SK-N-SH (cell line): ENCODE measurements around the gene TCHHL1. TPM values are rescaled to one million over a fixed set of nuclear protein-coding genes. Genes with fewer than 3 reads are reported as not detected.
A peak's percentile ranks its signal among the peaks of the same experiment; 100 is the strongest.

ENCODE experiments used
- CTCF ChIA-PET: fragments of 300-600, 350-600 bp; formaldehyde crosslinking; extraction: SDS; loops from one replicate; lab custom pipeline; 2021; lab: Yijun Ruan, JAX
- POLR2A ChIA-PET: fragments of 350-600 bp; sonication (Branson Sonifier 250); formaldehyde crosslinking; extraction: SDS; loops from one replicate; lab custom pipeline; 2020; ENCODE audit warnings: antibody characterized with exemption, inconsistent platforms; lab: Yijun Ruan, JAX
- DNase-seq: peaks from one replicate; pipeline ENCODE4 v3.0.0; 2012
- H2AFZ ChIP-seq: fragments of 200-600 bp; sonication (generic); 2 replicates; pipeline ENCODE4 v1.8.1; 2016; ENCODE audit warnings: antibody characterized with exemption, mild to moderate bottlenecking, low read depth
- H3F3A ChIP-seq: fragments of 200-600 bp; sonication (generic); replicated peaks from 2 replicates; pipeline ENCODE3; 2016; ENCODE audit warnings: antibody characterized with exemption, mild to moderate bottlenecking; ENCODE audit not compliant: insufficient read depth
- H3K27ac ChIP-seq, 2 experiments: fragments of 200-500 bp in 1 of 2; fragments of 200-600 bp in 1 of 2; sonication (Bioruptor generic) in 1 of 2; sonication (generic), shearing (Covaris generic) in 1 of 2; 2 replicates each; pipeline versions ENCODE4 v1.5.1 to v1.6.1; 2014 to 2016; ENCODE audit warnings: low read depth in 2 of 2, inconsistent platforms in 1 of 2, low read length in 1 of 2, mild to moderate bottlenecking in 1 of 2, mixed read lengths in 1 of 2
- H3K27me3 ChIP-seq: fragments of 200-600 bp; sonication (generic), shearing (Covaris generic); 2 replicates; pipeline ENCODE4 v1.6.1; 2016; ENCODE audit warnings: mixed run types; ENCODE audit not compliant: insufficient read depth
- H3K36me3 ChIP-seq, 2 experiments: fragments of 200-500 bp in 1 of 2; fragments of 200-600 bp in 1 of 2; sonication (Bioruptor generic) in 1 of 2; sonication (generic) in 1 of 2; replicated peaks in 1 of 2; 2 replicates each; pipeline versions ENCODE3 to v1.5.1; 2014 to 2016; ENCODE audit warnings: low read length in 1 of 2, mild to moderate bottlenecking in 1 of 2; ENCODE audit not compliant: insufficient read depth in 2 of 2, control insufficient read depth in 1 of 2
- H3K4me1 ChIP-seq, 2 experiments: fragments of 200-500 bp in 1 of 2; fragments of 200-600 bp in 1 of 2; sonication (Bioruptor generic) in 1 of 2; sonication (generic), shearing (Covaris generic) in 1 of 2; 2 replicates each; pipeline versions ENCODE4 v1.5.1 to v1.6.1; 2014 to 2016; ENCODE audit warnings: low read depth in 1 of 2, low read length in 1 of 2, mixed run types in 1 of 2; ENCODE audit not compliant: insufficient read depth in 2 of 2, control insufficient read depth in 1 of 2
- H3K4me2 ChIP-seq: fragments of 200-600 bp; sonication (generic), shearing (Covaris generic); 2 replicates; pipeline ENCODE4 v1.6.1; 2017; ENCODE audit warnings: mixed run types
- H3K4me3 ChIP-seq, 2 experiments: fragments of 200-500 bp in 1 of 2; fragments of 200-600 bp in 1 of 2; sonication (Bioruptor generic) in 1 of 2; sonication (generic), shearing (Covaris generic) in 1 of 2; 2 replicates each; pipeline versions ENCODE4 v1.5.1 to v1.8.1; 2014 to 2016; ENCODE audit warnings: low read depth in 2 of 2, inconsistent platforms in 1 of 2, low read length in 1 of 2, mild to moderate bottlenecking in 1 of 2, mixed read lengths in 1 of 2, moderate library complexity in 1 of 2
- H3K79me2 ChIP-seq: fragments of 200-600 bp; sonication (generic); 2 replicates; pipeline ENCODE4 v1.8.1; 2017; ENCODE audit warnings: mild to moderate bottlenecking; ENCODE audit not compliant: insufficient read depth
- H3K9ac ChIP-seq: fragments of 200-600 bp; sonication (generic); 2 replicates; pipeline ENCODE4 v1.6.1; 2017; ENCODE audit warnings: mixed run types
- H3K9me2 ChIP-seq: fragments of 200-600 bp; sonication (generic); 2 replicates; pipeline ENCODE4 v1.6.1; 2017; ENCODE audit warnings: mixed run types
- H3K9me3 ChIP-seq: fragments of 200-600 bp; sonication (generic); 2 replicates; pipeline ENCODE4 v1.6.1; 2017; ENCODE audit warnings: mixed run types, mild to moderate bottlenecking, moderate library complexity
- H4K20me1 ChIP-seq: fragments of 200-600 bp; sonication (generic); 2 replicates; pipeline ENCODE4 v1.6.1; 2017; ENCODE audit warnings: mild to moderate bottlenecking, mixed run types; ENCODE audit not compliant: insufficient read depth
- EZH2phosphoT487 ChIP-seq: fragments of 200-600 bp; sonication (generic); IDR thresholded peaks from 2 replicates; pipeline ENCODE4 v1.6.1; 2017; ENCODE audit warnings: low read depth, mixed run types, mild to moderate bottlenecking, antibody characterized with exemption, moderate library complexity, borderline replicate concordance
- FOXM1 ChIP-seq: IDR thresholded peaks from 2 replicates; pipeline ENCODE4 v1.4.0; 2012; ENCODE audit warnings: low read depth, mild to moderate bottlenecking
- RCOR1 ChIP-seq: fragments of 150-350 bp; IDR thresholded peaks from 2 replicates; pipeline ENCODE4 v1.6.1; 2017; ENCODE audit warnings: antibody characterized with exemption, low read length
- WGBS: methylation state at CpG from one replicate; pipeline ENCODE4 v1.1.6; 2017; ENCODE audit warnings: low lambda C conversion rate; 5-methylcytosine and 5-hydroxymethylcytosine counted together
- polyA plus RNA-seq, 3 experiments: library from polyadenylated mRNA; depleted of rRNA; stranded (reverse); fragments of >200 nt; gene quantifications; 2 replicates each; pipeline ENCODE4 v1.2.3, GENCODE V29; 2012
- TF ChIP-seq, protein P1 (sequence below): IDR thresholded peaks from 2 replicates; pipeline ENCODE4 v1.4.0; 2012; ENCODE audit warnings: low read depth
- TF ChIP-seq, protein P2 (sequence below): fragments of 150-350 bp; IDR thresholded peaks from 2 replicates; pipeline ENCODE4 v1.6.1; 2017; ENCODE audit warnings: antibody characterized with exemption, low read length, low read depth, borderline replicate concordance
- TF ChIP-seq, protein P3 (sequence below): IDR thresholded peaks from 2 replicates; pipeline ENCODE4 v1.4.0; 2012; ENCODE audit warnings: low read depth, borderline replicate concordance

The TCHHL1 gene
- polyA plus RNA-seq, 1 of the 3 experiments (the other 2 are of a cell fraction) = not detected

DNA sequence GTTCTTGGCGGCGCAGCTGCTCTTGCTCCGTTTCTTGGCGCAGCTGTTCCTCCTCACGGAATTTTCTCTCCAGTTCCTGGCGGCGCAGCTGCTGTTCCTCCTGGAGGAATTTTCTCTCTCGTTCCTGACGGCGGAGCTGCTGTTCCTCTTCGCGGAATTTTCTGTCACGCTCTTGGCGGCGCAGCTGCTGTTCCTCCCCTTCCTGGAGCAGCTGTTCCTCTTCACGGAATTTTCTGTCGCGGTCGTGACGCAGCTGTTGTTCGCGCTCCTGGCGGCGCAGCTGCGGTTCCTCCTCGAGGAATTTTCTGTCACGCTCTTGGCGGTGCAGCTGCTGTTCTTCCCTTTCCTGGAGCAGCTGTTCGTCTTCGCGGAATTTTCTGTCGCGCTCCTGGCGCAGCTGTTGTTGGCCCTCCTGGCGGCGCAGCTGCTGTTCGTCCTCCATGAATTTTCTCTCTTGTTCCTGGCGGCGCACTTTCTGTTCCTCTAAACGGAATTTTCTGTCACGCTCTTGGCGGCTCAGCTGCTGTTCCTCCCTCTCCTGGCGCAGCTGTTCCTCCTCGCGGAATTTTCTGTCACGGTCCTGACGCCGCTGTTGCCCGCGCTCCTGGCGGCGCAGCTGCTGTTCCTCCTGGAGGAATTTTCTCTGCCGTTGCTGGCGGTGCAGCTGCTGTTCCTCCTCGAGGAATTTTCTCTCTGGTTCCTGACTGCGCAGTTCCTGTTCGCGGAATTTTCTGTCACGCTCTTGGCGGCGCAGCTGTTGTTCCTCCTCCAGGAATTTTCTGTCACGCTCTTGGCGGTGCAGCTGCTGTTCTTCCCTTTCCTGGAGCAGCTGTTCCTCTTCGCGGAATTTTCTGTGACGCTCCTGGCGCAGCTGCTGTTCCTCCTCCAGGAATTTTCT, 19.4 kb upstream of the TCHHL1 start:
- WGBS = 7% methylated on average over 66 of the region's 67 CpGs
- no peaks in the 10 kb centered on the region for H3K9me2 ChIP-seq
- H4K20me1 ChIP-seq = no peaks in the 10 kb centered on the region
- CTCF ChIA-PET = interaction anchor here (1.1 kb wide), 1 partner anchor 55 kb away, joined by 3 read pairs; no protein-coding TSS in a partner anchor
- no peaks in the 10 kb centered on the region for H3K36me3 ChIP-seq
- H2AFZ ChIP-seq = peak overlapping the region; percentile 59; the same call in 1 of the 2 replicates
- peaks cover 82% of the 10 kb centered on the region for H3K27me3 ChIP-seq
- peak overlapping the region; percentile 95 for H3K4me2 ChIP-seq
- peaks cover 0 to 12% of the 10 kb centered on the region in 2 experiments; a peak in 1 of 4 replicates for H3K4me1 ChIP-seq
- H3K9ac ChIP-seq = no peak overlapping the region
- no peak overlapping the region for H3K27ac ChIP-seq
- H3F3A ChIP-seq = peaks cover 3% of the 10 kb centered on the region
- no peaks in the 10 kb centered on the region for H3K79me2 ChIP-seq
- no peak for DNase-seq
- peak overlapping the region; percentile 14 to 39; a peak in 2 of 4 replicates for H3K4me3 ChIP-seq
- TF ChIP-seq, protein P1, sequence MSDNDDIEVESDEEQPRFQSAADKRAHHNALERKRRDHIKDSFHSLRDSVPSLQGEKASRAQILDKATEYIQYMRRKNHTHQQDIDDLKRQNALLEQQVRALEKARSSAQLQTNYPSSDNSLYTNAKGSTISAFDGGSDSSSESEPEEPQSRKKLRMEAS = no peak
- TF ChIP-seq EZH2phosphoT487 = 0 out of 2 replicates have a peak, but pooled peaks have one; percentile 19
- POLR2A ChIA-PET = no interaction called here
- no peaks in the 10 kb centered on the region for H3K9me3 ChIP-seq

DNA sequence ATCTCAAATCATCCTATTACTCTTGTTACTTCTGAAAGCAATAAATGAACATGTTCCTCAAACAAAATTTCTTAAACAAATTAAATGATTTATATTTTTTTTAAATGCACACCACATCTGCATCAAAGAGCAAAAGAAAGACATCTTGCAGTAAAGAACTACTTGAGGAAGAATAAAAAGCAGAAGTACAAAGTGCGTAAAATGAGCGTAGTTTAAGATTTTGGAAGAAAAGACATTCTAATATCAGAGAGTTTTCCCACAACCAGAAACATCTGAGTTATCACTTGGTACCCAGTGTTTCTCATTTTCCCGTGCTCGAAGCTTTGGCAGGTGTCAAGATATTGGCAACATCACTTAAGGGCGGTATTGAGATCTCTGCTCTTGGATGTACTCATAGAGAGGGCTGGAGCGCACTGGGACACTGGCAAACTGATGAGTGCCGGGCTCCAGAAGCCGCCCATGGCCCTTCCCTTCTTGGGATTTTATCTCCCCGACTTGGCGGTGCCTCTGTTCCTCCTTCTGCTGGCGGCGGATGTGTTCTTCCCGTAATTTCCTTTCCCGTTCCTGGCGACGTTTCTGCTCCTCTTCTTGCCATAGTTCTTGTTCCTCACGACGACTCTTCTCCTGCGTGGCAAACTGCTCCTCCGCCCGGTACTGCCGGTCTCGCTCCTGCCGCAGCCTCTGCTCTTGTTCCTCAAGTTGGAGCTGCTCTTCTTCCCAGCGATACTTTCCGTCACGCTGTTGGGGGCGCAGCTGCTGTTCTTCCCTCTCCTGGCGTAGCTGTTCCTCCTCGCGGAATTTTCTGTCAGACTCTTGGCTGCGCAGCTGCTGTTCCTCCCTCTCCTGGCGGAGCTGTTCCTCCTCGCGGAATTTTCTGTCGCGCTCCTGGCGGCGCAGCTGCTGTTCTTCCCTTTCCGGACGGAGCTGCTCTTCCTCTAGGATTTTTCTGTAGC, 18.4 kb upstream of the TCHHL1 start:
- ChIA-PET CTCF (interaction anchor here (1.1 kb wide), 1 partner anchor 54 kb away, joined by 3 read pairs; no protein-coding TSS in a partner anchor), POLR2A (no interaction called here)
- Histone ChIP-seq H3K79me2 (no peaks in the 10 kb centered on the region), H3K4me3 (peak overlapping the region; percentile 14 to 39; a peak in 2 of 4 replicates), H3K27me3 (peaks cover 78% of the 10 kb centered on the region), H3K9me3 (no peaks in the 10 kb centered on the region), H3K27ac (no peak overlapping the region), H3K4me2 (peak overlapping the region; percentile 95), H3K4me1 (peaks cover 0 to 12% of the 10 kb centered on the region in 2 experiments; a peak in 1 of 4 replicates), H4K20me1 (no peaks in the 10 kb centered on the region), H3K36me3 (no peaks in the 10 kb centered on the region), H3F3A (peaks cover 3% of the 10 kb centered on the region), H3K9me2 (no peaks in the 10 kb centered on the region), H2AFZ (peak overlapping the region; percentile 59; the same call in 1 of the 2 replicates), H3K9ac (no peak overlapping the region)
- WGBS = 10% methylated on average over 41 of the region's 41 CpGs
- no peak for TF ChIP-seq EZH2phosphoT487
- no peak for TF ChIP-seq RCOR1
- no peak for DNase-seq

DNA sequence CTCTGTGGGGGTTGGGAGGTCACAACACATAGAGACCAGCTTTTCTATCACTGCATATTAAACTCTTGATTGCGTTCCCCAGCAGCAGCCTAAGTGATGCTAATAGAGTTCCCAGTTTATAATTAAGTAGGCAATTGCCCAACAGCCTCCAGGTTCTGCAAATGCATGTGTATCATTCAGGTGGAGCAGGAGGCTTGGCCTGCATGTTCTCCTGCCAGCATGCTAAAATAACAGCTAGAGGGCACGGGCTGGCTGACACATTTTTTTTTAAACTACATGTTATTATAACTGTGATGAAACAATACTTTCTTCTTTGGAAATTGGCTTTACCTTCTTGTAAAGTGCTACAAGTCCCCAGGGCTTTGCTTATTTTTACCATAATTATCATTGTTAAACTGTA, 16.0 kb upstream of the TCHHL1 start:
- CTCF ChIA-PET = no interaction called here

More for the DNA sequence above, 16.0 kb upstream of the TCHHL1 start:
- no peak for DNase-seq
- no peak overlapping the region for H3K4me2 ChIP-seq
- H3K79me2 ChIP-seq = no peaks in the 10 kb centered on the region
- no peak for TF ChIP-seq FOXM1
- TF ChIP-seq, protein P2, sequence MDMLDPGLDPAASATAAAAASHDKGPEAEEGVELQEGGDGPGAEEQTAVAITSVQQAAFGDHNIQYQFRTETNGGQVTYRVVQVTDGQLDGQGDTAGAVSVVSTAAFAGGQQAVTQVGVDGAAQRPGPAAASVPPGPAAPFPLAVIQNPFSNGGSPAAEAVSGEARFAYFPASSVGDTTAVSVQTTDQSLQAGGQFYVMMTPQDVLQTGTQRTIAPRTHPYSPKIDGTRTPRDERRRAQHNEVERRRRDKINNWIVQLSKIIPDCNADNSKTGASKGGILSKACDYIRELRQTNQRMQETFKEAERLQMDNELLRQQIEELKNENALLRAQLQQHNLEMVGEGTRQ = no peak
- TF ChIP-seq, protein P3, sequence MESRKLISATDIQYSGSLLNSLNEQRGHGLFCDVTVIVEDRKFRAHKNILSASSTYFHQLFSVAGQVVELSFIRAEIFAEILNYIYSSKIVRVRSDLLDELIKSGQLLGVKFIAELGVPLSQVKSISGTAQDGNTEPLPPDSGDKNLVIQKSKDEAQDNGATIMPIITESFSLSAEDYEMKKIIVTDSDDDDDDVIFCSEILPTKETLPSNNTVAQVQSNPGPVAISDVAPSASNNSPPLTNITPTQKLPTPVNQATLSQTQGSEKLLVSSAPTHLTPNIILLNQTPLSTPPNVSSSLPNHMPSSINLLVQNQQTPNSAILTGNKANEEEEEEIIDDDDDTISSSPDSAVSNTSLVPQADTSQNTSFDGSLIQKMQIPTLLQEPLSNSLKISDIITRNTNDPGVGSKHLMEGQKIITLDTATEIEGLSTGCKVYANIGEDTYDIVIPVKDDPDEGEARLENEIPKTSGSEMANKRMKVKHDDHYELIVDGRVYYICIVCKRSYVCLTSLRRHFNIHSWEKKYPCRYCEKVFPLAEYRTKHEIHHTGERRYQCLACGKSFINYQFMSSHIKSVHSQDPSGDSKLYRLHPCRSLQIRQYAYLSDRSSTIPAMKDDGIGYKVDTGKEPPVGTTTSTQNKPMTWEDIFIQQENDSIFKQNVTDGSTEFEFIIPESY = no peak
- POLR2A ChIA-PET = no interaction called here
- peaks cover 71% of the 10 kb centered on the region for H3K27me3 ChIP-seq
- H3K36me3 ChIP-seq = no peaks in the 10 kb centered on the region
- H3K4me1 ChIP-seq = peaks cover 0 to 4% of the 10 kb centered on the region in 2 experiments; a peak in 1 of 4 replicates
- no peaks in the 10 kb centered on the region for H3K9me2 ChIP-seq
- no peak overlapping the region for H2AFZ ChIP-seq
- H3K4me3 ChIP-seq = no peak overlapping the region
- no peak overlapping the region for H3K9ac ChIP-seq
- H4K20me1 ChIP-seq = no peaks in the 10 kb centered on the region
- no peaks in the 10 kb centered on the region for H3K9me3 ChIP-seq
- H3K27ac ChIP-seq = no peak overlapping the region
- H3F3A ChIP-seq = peaks cover 3% of the 10 kb centered on the region
- 4% methylated on average over 2 of the region's 2 CpGs for WGBS
